Mesenteric fat pad (tissue), 1 donor: ENCODE data around the gene MEI1. TPM values are rescaled to one million over a fixed set of nuclear protein-coding genes. Genes with fewer than 3 reads are reported as not detected.
A peak's percentile ranks its signal among the peaks of the same experiment; 100 is the strongest.
"Not testable (repeated sequence)": the region's sequence is repeated elsewhere in the genome, so short reads cannot be mapped to it uniquely, and the experiment has no call there.

ENCODE experiments used
- DNase-seq: peaks from one replicate; pipeline ENCODE4 v3.0.0-alpha.2; 2020; ENCODE audit warnings: low spot score
- total RNA-seq: library from RNA; stranded (reverse); fragmentation: NEBNext Ultra II Directional; extraction: Animal tissue kit (Norgen Biotek cat#: 25700); gene quantifications from one replicate; pipeline ENCODE4 v1.2.1, GENCODE V29; 2021
- donor health status: DM: yes; HTN: yes; CAD: no.

Gene MEI1
- total RNA-seq, 1 donor from 2014 or later = 2.2 TPM

DNA sequence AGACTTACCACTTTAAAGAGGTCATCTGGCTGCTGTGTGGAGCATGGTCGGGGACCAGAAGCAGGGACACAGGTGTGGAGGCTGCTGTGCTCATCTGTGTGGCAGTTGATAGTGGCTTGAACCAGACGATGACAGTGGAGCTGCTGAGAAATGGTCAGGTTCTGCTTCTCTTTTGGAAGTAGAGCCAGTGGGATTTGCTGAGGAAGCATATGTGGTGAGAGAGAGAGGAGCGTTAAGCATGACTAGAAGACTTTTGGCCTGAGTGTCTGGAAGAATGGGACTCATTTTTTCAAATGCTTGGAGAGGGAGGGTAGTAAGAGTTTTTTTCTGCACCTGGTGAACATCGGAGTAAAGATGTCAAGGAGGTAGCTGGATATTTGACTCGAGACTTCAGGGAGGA lies 121.1 kb downstream of the MEI1 start:
- DNase-seq = no peak

DNA sequence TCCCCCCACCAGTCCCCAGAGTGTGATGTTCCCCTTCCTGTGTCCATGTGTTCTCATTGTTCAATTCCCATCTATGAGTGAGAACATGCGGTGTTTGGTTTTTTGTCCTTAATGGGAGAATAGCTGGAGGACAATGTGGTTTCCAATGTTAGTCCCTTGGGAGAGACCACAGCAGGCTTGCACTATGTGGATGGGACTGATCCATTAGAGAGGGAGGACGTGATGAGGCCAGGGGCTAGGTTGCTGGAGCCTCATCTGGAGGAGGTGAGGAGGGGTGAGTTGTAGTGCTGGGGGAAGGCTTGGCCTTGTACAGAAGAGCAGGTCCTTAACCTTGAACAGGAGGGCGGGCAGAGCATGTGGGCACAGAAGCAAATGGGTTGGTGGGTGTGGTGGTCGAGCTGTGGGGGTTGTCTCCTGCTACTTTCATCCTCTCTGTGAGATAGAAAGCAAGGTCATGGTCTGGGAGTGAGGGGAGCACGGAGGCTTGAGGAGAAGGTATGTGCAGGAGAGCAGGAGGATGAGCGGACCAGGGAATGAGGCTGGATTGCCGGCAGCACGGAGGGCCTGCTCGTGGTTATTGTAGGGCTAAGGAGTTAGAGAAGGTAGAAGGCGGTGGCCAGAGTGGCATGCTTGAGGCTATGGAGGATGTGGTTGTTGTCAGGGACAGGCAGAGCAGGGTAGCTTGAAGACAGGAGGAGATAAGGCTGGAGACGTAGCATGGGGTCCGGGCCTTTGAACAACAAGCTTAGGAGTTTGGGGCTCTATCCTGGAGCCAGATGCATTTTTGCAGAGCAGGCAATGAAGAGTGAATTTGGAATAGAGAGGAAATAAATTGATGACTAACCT lies 122.4 kb downstream of the MEI1 start:
- no peak for DNase-seq

DNA sequence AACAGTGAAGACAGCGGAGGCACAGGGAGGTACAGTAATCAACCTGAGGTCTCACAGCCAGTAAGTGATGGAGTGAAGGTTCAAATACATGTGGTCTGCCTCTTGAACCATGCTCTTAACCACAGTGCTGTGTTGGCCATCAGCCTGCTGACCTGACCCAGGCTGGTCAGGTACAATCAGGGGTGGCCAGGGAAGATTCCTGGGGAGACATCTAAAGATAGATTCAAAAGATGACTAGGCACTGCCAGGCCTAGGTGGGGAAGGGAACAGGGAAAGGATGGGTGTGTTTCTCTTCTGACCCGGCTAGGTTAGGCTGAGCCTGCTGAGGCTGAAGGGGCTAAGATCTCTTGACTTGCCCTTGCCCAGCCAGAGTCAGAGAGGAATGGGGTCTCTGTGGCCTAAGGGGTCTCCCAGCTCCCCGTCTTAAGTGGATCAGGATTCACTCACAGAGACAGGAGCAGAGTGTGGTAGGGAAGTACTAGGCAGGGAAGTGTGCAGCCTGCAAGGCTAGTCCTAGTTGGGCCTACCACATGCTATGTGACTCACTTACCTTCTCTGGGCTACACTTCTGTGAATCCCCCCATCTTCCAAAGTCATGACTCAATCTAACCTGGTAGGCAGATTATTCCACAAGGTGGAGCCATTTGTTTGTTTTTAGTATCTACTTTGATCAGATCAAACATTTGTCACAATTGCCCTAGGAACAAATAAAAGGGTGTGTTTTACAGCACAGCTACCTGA lies 123.2 kb downstream of the MEI1 start:
- DNase-seq = no peak

DNA sequence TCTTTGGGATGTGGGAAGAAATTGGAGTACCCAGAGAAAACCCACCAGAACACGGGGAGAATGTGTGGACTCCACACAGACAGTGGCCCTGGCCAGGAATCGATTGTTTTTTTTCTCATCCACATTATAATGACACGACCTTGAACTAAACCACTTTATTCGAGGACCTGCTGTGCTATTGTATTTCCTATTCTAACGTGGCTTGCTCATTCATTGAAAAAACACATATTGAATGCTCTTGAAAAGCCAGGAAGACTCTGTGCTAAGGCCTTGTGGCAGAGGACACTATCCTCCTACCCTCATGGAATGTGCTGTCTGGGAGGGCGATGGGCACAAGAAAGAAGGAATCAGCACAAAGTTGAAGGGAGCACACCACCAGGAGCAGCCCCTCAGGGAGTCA lies 124.5 kb downstream of the MEI1 start:
- DNase-seq = no peak

DNA sequence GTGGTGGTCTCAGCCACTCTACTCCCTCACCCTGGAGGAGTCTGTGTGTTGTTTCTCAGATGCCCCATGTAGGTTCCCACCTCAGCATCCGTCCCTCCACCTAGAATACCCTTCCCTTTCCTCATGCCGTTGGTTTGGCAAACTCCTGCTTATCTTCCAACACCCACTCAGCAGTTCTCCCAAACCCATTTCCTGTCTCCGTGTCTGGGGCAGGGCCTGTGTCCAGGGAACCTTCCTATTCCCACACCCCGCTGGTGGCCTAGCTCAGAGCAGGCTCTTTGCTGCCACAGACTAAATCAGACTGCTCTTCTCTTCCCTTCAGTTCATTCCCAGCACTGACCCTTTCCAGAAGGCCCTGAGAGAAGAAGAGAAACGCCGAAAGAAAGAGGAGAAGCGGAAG lies 126.1 kb downstream of the MEI1 start:
- no peak for DNase-seq

DNA sequence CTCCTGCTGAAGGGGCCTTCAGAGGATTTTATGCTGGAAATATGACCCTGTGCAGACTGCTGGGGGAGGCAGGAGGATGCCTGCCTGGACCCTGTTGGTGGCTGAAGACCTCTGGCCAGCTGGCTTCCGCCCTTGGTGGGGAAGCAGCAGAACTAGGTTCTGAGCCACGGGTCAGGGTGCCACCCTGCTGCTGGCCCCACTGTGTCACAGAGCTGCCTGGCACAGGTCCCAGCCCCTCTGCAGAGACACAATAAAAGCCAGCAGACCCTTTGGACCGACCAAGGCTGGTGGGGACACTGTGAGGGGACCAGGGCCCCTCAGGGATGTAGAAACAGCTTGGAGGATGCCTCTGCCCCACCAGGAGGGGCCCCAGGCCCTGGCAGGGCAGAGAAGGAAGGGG lies 126.7 kb downstream of the MEI1 start:
- no peak for DNase-seq

DNA sequence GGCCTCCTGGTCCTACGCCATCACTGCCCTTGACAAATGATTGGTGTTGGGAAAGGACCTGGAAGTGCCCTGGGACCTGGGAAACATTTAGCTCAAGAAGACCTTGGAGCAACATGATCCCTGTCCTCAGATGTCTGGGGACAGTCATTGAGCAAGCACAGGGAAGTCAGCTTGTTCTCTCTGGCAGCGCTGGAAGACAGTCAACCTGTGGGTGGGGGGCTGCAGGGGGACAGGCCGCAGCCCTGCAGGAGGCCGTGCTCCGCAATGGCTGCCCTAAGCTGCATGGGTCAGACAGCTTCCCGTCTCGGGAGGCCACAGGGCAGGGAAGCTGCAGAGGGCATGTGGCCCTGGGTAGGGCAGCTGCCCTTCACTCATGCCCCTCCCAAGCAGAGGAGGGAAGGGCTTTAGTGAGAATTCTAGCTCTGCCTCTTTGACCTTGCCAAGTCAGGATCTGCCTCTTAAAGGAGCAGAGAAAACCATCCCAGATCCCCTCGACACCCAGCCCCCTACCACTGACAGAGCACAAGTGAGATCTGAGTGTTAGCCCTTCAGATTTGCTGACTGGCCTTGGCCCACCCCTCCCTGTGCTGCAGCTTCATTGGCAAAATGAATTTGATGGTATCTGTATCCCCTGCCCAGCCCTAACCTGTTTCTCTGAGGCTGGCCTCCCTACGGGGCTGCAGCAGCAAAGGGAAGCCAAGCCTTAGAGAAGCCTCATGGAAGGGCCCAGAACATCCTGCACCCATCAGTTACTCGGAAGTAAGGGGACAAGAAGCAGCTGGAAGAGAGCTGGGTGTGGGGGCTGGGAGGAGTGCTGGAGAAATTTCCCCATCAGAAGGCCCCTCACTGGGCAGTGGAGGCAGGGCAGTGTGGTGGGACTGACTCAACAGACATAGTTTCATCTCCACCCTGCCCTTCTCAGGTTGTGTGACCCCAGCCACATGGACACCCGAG lies 127.4 kb downstream of the MEI1 start:
- DNase-seq = no peak

DNA sequence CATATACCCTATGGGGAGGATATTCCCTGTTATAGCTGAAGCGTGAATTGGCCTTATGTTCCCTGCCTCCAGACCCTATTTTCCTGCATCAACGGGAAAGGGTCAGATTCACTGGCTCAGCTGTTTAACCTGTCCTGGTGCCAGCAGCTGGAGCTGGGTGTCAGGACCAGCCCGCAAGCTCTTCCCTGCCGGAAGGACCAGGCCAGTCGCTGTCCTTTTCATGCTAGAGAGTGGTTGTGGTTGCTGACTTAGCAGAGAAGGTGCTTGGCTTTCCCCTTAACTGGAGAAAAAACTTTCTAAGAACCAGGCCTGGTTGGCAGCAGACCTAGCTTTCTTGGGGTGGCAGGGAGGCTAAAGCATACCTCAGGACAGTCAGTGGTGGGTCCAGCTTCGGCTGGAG lies 128.4 kb downstream of the MEI1 start:
- DNase-seq = no peak

DNA sequence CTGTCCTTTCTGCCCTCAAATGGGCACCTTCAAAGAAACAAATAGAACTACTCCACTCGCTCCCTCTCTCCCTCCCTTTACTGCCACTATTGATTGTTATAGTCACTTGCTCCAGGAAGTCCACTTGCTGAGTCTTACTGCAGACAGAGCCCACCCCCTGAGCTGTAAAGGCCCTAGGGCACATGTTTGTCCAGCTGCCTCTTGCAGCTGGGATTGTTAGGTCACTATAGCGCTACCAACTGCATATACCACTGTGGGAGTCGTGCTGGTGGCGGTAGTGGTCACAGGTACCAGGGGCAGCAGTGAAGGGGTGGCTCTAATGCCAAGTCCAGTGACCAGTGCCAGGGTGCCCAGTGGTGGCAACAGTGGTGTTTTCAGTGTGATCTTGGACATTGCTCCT lies 129.2 kb downstream of the MEI1 start:
- DNase-seq = no peak

DNA sequence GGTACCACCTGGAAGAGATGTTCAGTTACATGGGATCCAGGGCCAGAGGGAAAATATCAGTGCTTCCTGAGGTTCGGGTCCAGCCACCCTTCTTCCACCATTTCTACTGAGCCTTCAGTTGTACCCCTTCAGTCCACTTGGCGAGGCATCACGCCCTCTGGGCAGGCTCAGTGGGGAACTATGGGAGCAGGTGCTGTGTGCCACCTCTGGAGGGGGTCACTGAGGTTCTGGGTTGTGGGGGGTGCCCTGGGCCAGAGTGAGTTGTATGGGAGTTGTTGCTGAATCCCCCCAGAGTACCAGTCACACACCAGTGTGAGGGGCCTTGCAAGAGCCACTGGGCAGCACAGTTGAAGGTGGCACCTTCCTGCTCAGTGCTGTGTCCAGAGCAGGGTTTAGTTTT lies 130.9 kb downstream of the MEI1 start:
- no peak for DNase-seq

DNA sequence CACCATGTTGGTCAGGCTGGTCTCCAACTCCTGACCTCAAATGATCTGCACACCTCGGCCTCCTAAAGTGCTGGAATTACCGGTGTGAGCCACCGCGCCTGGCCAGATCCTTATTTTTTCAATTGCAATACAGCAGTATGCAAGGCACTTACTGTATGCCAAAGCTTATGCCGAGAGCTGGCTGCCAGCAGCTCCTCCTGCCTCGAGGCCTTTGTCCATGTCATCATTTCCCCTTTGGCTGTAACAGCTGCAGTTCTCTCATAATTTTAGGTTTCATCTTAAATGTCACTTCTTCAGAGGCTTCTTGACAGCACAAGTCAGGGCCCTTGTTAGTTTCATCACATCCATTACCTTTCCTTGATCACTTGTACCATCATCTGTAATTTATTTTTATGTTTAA lies 132.1 kb downstream of the MEI1 start:
- DNase-seq = no peak

DNA sequence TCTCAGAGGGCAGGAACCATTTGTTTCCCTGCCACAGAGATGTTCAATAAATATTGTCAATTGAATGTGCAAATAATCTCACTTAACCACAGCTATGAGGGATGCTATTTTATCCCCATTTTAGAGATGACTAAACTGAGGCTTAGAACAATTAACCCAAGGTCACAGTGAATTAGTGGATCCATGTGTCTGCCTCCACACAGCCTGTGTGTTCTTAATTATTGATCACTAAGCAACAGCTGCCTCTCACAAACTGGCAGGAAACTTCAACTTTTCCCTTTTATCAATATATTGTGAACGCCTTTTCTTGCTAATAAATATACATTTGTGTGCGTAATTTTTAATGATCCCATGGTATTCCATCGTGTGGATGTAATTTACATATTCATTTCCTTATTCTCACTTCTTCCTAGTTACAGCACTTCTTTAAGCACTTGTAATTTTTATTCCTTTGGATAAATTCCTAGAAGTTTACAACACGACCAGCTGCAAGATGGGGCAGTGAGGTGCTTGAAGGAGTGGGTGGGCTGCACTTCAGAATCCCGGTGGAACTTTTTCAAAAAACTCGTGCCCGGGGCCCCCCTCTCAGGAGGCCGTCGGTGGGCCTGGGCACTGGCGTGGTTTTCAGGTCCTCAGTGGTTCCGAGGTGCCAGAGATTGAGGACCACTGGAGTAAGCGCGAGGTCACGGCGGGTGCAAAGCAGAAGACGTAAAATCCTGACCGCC lies 132.7 kb downstream of the MEI1 start:
- no peak for DNase-seq

DNA sequence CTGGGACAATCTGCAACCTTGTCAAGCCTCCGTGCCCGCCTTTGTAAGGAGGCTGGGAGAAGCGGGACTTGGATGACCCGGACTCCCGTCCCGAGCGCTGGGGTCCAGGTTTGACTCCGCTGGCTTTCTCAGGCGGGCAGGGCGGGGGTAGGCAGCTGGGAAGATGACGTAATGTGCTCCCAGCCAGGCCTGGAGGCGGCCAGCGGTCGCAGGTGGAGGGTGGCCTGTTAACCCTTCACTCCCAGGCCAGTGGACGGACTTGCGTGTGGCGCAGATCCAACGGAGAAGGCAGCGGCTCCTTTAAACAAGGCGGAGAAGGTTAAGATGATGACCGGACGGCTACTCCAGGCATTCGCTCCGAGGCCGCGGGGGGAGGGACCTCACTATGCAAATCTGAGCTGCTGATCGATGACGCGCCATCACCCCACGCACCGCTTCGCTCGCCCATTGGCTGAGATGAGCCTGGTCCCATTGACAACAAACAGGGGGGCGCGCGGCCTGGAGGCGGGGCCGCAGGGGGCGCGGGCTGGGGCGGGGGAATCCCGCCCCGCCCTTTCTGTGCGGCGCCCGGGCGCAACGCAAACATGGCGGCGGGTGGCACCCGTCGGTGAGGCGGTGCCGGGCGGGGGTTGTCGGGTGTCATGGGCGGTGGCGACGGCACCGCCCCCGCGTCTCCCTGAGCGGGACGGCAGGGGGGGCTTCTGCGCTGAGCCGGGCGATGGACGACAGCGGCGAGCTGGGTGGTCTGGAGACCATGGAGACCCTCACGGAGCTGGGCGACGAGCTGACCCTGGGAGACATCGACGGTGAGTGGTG lies 133.5 kb downstream of the MEI1 start, which contains the start of gene SREBF2:
TSS of gene SREBF2 (plus strand) at position 553 of the 816 bp plus-strand sequence. CDS start at position 719, 166 bp downstream.
- peak; percentile 100 for DNase-seq

DNA sequence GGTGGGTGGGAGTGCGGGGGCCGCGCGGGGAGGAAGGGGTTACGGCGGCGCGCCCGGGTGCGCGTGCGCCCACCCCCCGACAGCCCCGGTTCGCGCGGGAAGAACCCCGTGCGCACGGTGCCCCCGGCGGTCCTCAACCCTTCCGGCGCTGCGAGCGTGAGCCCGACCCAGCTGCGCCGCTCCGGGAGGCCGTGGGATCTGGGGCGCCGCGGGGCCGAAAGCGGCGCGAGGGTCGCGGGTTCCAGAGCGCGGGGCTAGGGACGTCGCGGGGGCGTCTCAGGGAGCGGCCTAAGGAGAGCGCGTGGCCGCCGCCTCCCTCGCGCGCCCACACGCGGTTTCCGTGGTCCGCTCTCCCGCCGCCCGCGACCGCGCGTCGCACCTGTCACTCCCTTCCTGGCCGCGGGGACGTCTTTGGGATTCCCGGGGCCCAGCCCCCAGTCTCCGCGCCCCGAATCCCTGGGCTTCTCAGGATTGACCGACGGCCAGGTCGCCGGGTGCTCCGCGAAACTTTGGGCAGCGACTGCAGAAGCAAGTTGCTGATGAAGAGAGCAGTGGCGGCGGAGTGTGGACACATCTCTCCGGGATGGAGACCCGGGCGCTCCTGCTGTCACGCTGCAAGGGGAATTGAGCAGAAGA lies 134.2 kb downstream of the MEI1 start:
- DNase-seq = no peak

DNA sequence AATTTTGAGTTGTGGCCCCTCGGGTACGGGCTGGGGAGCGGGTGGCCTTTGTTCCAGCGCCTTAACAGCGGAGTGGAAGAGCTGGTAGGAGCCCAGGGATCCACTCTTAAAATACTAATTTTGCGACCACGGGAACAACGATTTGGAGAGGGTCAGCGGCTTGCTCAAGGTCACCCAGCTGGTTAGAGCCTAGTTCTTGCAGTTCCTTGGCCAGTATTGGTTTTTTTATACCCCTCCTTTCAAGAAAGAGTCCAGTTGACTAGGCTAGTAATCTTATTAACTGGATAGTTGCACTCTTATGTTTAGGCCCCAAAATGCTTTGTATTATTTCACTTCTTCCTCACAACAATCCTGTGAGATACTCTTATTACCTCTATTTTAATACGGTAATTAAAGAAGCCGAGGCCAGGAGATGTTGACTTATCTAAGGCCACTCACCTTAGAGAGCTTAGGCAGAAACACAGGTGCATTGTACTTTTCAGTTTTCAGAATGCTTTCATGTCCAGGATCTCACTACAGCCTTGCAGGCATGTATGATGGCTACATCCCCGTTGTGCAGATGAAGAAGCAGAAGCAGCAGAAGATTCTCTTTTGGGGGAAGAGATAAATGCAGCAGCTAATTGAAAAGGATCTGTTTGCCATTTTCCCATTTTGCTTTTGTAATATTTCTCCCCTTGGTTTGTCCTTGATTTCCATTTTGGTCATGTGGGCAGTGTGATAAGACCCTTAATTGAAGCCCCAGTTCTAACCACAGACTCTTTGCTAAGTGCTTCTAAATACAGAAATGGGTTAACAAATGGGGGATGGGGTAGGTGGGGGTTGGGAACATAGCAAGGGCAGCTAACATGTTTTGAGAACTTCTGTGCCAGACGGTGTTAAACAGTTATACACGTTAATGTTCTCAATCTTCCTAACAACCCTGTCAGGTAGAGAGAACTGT lies 135.0 kb downstream of the MEI1 start:
- no peak for DNase-seq

DNA sequence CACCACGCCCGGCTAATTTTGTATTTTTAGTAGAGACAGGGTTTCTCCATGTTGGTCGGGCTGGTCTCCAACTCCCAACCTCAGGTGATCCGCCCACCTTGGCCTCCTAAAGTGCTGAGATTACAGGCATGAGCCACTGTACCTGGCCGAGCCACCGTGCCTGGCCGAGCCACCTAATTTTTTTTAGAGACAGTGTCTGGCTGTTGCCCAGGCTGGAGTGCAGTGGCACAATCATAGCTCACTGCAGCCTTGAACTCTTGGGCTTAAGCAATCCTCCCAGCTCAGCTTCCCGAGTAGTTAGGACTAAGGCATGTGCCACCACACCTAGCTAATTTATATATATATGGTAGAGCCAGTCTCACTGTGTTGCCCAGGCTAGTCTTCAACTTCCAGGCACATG lies 136.2 kb downstream of the MEI1 start:
- not testable (repeated sequence) for DNase-seq

DNA sequence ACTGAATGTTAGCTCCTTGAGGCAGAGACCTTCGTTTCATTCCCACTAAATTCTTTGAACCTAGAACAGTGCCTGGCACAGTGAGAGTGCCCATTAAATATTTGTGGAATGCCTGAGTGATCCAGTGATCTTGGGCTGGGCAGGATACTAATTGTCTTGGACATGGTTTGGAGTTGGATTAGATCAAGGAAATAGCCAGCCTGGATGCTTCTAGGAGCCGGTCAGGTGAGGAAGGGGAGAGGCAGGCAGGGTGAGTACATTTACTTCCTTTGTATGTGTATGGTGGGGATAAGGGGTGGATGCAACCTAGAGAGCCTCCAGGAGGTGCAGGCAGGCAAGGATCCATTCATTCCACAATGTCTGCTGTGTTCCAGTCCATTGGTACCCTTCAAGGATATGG lies 137.2 kb downstream of the MEI1 start:
- DNase-seq = no peak
